H1 (cell line): Measurements from ENCODE around the gene HES4. TPM values are rescaled to one million over a fixed set of nuclear protein-coding genes. Genes with fewer than 3 reads are reported as not detected.

Experiments used
- SIRT6 ChIP-seq: IDR thresholded peaks from one replicate; pipeline ENCODE4 v1.7.1; 2012; ENCODE audit warnings: low read length, inconsistent platforms
- SRF ChIP-seq: IDR thresholded peaks from 2 replicates; pipeline ENCODE4 v1.6.1; 2011; ENCODE audit warnings: mild to moderate bottlenecking, low read depth, low read length, moderate library complexity
- polyA plus RNA-seq, 7 experiments: library from polyadenylated mRNA; depleted of rRNA in 3 of 7; stranded (reverse) in 5 of 7; unstranded in 2 of 7; fragments of >200 nt in 5 of 7; fragments of 200-250 nt in 2 of 7; gene quantifications; 1 replicate in 5 of 7; 2 replicates in 1 of 7; 4 replicates in 1 of 7; pipeline versions ENCODE4 v1.2.1 to v1.2.3, GENCODE V29; 2011 to 2013; ENCODE audit warnings: missing spikeins in 2 of 7, mixed read lengths in 2 of 7
- total RNA-seq: library from RNA; stranded (reverse); fragmentation: NEBNext Ultra II Directional; extraction: Animal tissue kit (Norgen Biotek cat#: 25700); gene quantifications from 2 replicates; pipeline ENCODE4 v1.2.1, GENCODE V29; 2021
- TF ChIP-seq, protein P1 (sequence below): fragments of 300-600 bp; sonication (generic); IDR thresholded peaks from 2 replicates; pipeline ENCODE4 v1.7.1; 2012; ENCODE audit warnings: low read length, moderate library complexity, mild to moderate bottlenecking, inconsistent platforms; ENCODE audit not compliant: insufficient replicate concordance

HES4 gene
- total and polyA plus RNA-seq, 2 of the 8 experiments (the other 6 are each of a cell fraction or from before 2014, with no cell fraction given) = 2.8 to 3.5 TPM

- TF ChIP-seq, protein P1, sequence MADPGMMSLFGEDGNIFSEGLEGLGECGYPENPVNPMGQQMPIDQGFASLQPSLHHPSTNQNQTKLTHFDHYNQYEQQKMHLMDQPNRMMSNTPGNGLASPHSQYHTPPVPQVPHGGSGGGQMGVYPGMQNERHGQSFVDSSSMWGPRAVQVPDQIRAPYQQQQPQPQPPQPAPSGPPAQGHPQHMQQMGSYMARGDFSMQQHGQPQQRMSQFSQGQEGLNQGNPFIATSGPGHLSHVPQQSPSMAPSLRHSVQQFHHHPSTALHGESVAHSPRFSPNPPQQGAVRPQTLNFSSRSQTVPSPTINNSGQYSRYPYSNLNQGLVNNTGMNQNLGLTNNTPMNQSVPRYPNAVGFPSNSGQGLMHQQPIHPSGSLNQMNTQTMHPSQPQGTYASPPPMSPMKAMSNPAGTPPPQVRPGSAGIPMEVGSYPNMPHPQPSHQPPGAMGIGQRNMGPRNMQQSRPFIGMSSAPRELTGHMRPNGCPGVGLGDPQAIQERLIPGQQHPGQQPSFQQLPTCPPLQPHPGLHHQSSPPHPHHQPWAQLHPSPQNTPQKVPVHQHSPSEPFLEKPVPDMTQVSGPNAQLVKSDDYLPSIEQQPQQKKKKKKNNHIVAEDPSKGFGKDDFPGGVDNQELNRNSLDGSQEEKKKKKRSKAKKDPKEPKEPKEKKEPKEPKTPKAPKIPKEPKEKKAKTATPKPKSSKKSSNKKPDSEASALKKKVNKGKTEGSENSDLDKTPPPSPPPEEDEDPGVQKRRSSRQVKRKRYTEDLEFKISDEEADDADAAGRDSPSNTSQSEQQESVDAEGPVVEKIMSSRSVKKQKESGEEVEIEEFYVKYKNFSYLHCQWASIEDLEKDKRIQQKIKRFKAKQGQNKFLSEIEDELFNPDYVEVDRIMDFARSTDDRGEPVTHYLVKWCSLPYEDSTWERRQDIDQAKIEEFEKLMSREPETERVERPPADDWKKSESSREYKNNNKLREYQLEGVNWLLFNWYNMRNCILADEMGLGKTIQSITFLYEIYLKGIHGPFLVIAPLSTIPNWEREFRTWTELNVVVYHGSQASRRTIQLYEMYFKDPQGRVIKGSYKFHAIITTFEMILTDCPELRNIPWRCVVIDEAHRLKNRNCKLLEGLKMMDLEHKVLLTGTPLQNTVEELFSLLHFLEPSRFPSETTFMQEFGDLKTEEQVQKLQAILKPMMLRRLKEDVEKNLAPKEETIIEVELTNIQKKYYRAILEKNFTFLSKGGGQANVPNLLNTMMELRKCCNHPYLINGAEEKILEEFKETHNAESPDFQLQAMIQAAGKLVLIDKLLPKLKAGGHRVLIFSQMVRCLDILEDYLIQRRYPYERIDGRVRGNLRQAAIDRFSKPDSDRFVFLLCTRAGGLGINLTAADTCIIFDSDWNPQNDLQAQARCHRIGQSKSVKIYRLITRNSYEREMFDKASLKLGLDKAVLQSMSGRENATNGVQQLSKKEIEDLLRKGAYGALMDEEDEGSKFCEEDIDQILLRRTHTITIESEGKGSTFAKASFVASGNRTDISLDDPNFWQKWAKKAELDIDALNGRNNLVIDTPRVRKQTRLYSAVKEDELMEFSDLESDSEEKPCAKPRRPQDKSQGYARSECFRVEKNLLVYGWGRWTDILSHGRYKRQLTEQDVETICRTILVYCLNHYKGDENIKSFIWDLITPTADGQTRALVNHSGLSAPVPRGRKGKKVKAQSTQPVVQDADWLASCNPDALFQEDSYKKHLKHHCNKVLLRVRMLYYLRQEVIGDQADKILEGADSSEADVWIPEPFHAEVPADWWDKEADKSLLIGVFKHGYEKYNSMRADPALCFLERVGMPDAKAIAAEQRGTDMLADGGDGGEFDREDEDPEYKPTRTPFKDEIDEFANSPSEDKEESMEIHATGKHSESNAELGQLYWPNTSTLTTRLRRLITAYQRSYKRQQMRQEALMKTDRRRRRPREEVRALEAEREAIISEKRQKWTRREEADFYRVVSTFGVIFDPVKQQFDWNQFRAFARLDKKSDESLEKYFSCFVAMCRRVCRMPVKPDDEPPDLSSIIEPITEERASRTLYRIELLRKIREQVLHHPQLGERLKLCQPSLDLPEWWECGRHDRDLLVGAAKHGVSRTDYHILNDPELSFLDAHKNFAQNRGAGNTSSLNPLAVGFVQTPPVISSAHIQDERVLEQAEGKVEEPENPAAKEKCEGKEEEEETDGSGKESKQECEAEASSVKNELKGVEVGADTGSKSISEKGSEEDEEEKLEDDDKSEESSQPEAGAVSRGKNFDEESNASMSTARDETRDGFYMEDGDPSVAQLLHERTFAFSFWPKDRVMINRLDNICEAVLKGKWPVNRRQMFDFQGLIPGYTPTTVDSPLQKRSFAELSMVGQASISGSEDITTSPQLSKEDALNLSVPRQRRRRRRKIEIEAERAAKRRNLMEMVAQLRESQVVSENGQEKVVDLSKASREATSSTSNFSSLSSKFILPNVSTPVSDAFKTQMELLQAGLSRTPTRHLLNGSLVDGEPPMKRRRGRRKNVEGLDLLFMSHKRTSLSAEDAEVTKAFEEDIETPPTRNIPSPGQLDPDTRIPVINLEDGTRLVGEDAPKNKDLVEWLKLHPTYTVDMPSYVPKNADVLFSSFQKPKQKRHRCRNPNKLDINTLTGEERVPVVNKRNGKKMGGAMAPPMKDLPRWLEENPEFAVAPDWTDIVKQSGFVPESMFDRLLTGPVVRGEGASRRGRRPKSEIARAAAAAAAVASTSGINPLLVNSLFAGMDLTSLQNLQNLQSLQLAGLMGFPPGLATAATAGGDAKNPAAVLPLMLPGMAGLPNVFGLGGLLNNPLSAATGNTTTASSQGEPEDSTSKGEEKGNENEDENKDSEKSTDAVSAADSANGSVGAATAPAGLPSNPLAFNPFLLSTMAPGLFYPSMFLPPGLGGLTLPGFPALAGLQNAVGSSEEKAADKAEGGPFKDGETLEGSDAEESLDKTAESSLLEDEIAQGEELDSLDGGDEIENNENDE = no peak
- no peak for TF ChIP-seq SRF
- TF ChIP-seq SIRT6 = no peak
Measured at GRCh38 chr1:978835-979743, 20.8 kb downstream of the HES4 start (continued).
